Measurements from ENCODE around the gene ARID5B.

DNA sequence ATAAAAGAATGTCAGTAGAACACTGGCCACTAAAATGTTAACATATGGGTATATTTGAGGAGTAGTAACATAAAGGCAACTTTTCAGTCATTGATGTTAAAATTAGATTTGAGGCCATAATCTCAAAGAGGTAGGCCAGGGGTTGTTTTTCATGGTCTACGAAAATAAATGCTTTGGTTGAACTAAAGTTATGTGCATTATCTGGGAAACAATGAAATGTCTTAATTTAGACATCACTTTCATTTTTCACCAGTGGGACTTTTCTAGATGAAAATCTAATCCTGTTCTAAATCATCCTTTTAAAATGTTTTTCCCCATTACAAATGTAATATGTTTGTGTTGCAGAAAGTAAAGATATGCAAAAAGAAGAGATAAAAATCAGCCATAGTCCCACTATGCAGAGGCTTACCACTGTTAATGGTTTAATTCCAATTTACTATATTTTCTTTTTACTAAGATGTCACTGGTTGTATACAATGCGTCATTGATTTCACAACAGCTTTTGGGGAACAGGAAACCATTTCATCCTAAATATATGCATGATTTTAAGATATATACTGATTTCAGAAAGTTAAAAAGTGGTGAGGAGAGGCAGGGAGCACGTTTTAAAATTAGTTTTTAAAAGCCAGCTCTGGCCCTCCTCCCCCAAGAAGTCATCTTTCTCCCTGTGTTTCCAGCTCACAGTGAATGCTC is 64.3 kb downstream of the ARID5B start:
- TF ChIP-seq ZNF274 (IDR thresholded peaks at IDR 0.05; ENCODE audit: low read depth, low read length) (no peak), YY1 (IDR thresholded peaks at IDR 0.05; ENCODE audit: insufficient read depth, insufficient read length) (no peak), SUZ12 (IDR thresholded peaks at IDR 0.05; ENCODE audit: extremely low read depth, insufficient read depth, insufficient read length) (no peak)

All from NT2/D1 (cell line).